ENCODE measurements around the gene MCRIP2.
"Not testable (repeated sequence)": the region's sequence is repeated elsewhere in the genome, so short reads cannot be mapped to it uniquely, and the experiment has no call there.

The MCRIP2 gene, protein sequence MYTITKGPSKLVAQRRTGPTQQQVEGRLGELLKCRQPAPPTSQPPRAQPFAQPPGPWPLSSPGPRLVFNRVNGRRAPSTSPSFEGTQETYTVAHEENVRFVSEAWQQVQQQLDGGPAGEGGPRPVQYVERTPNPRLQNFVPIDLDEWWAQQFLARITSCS

DNA sequence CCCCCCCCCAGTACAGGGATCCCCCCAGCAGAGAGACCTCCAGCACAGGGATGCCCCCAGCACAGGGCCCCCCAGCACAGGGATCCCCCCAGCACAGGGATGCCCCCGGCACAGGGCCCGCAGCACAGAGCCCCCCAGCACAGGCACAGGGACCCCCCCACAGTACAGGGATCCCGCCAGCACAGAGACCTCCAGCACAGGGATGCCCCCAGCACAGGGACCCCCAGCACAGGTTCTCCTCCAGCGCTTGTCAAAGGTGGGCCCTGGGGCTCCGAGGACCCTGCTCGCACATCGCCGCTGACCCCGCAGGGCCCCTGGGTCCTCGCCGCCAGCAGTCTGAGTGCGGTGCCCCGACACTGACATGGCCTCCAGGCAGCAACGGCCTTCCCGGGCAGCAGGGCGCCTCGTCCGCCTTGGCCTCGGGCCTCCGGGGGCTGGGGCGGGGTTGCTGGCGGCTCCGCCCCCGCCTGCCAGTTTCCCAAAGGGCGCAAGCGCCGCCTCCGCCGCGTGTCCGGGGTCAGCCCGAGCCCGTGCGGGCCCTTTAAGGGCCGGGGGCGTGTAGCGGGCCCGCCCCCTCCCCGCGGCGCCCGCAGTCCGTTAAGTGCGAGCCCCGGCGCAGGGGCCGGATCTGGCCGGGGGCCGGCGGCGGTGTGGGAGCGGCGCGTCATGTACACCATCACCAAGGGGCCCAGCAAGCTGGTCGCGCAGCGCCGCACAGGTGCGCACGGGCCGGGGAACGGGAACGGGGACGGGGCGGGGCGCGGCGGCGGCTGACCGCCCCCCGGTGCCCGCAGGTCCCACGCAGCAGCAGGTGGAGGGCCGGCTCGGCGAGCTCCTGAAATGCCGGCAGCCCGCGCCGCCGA lies at the start of gene MCRIP2:
Gene MCRIP2 (plus strand): TSS at position 503 of the 863 bp plus-strand sequence. CDS start 164 bp downstream, at position 667.
- peak; percentile 88 for DNase-seq (ENCODE audit: low spot score)

DNA sequence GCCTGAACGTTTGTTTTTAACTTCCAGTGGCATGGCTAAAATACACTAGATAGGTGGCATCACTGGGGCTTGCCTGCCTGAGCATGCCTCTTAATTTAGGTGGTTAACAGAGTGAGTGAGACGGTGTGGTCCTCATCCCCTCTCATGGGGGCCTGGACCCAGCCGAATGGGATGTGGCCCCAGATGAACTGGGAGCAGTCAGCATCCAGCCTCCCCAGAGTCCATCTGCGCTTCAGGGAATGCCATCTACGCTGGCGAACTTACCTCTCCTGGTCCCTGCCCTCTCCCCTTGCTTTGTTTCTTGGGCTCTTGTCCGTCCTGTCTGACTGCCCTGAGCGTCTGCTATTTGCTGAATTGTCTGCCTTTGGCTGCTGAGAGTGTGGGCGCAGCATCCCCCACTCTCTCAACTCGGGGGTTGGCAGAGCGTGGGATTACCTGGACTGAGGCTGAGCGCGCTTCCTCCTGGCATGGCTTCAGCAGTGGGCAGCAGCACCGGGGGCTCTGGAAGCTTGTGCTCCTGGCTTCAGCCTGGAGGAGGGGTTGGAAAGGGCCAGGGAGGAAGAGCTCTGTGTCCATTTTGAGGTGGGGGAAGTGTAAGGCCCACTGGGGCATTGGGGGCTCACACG lies 49.6 kb upstream of the MCRIP2 start:
- no peak for DNase-seq (ENCODE audit: low spot score)

DNA sequence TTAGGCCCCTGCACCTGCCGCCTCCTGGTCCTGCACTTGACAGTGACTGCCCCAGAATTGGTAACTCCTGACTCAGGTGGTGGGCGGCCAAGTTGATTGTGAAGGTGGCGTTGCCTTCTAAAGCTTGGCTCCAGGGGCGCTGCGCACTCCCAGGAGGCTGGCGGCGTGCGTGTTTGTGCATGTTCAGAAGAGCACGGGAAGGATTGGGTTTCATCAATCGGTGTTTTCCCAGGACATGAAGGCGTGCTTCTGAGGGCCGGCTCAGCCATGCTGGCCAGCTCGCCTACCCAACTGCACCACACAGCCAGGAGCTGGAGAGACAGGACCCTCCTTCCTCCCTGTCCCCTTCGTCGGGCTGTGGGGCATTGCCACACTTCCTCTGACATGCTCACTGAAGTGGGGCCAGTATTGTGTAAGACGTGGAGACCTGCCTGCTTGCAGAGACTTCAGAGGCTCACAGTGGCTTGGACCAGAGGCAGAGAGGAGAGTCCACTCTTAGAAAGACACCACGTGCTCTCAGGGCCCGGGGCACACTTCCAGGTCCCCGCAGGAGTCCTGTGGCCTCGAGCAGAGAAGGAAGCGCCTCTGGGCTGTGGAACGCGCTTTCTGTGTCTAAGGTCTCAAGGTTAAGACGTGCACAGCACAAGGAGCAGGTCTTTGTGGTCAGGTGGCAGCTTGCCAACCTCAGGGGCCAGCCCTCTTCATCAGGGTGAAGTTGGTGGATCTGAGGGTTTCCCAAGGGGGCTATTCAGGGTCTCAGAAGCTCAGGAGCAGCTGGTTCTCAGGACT lies 48.9 kb upstream of the MCRIP2 start:
- no peak for DNase-seq (ENCODE audit: low spot score)

DNA sequence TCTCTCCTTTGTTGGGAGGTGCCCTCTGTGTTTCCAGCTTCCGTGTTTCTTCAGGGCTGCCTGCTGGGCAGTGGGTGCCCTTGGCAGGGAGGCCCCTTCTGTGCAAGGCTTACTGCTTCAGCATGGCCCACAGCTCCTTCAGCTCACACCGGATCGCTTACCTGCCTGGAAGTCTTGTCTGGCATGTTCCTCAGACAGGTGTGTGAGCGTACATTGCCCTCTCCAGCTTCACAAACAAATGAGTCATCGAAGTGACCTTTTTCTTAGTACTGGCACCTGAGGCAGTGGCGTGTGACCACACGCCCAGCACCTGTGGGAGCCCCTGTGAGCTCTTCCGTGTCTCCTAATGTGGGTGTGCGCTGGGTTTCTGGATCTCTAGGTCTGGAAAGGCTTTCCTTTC lies 48.2 kb upstream of the MCRIP2 start:
- DNase-seq (ENCODE audit: low spot score), result no peak

DNA sequence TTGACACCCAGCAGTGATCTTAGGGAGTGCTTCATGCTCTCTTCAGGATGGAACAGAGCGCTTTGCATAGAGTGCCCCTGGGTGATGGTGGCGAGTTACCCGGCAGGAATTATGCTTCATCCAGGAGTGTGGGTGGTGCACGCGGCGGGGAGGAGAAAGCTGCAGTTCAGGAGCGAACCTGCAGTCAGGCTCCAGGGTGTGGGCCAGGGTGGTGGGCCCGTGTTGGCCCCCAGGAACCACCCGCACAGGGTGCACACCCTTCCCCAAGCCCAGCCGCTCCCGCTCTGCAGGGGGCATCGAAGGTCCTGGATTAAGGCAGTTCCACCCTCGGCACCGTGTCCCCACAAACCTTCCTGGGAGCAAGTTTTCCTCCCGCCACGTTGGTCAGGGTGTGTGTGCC lies 47.8 kb upstream of the MCRIP2 start:
- DNase-seq (ENCODE audit: low spot score), result no peak

DNA sequence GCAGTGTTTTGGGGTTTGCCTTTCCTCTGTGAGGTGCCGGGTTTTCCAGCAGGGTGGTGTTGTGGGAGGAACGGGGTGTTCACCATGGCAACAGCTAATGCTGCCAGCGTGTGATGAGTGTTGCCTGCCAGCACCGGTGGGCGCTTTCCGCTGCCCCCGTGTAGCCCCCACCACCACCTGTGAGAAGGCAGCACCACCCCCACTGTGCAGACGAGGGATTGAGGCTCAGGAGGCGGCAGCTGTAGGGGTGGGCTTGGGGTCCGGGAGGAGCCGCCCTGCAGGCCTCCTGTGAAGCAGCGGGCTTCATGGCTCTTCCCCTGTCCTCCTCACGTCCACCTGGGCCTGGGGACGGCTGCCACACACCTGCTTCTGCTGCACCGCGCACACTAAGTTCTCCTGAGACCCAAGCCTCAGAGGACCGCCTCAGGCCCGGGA lies 46.5 kb upstream of the MCRIP2 start:
- no peak for DNase-seq (ENCODE audit: low spot score)

DNA sequence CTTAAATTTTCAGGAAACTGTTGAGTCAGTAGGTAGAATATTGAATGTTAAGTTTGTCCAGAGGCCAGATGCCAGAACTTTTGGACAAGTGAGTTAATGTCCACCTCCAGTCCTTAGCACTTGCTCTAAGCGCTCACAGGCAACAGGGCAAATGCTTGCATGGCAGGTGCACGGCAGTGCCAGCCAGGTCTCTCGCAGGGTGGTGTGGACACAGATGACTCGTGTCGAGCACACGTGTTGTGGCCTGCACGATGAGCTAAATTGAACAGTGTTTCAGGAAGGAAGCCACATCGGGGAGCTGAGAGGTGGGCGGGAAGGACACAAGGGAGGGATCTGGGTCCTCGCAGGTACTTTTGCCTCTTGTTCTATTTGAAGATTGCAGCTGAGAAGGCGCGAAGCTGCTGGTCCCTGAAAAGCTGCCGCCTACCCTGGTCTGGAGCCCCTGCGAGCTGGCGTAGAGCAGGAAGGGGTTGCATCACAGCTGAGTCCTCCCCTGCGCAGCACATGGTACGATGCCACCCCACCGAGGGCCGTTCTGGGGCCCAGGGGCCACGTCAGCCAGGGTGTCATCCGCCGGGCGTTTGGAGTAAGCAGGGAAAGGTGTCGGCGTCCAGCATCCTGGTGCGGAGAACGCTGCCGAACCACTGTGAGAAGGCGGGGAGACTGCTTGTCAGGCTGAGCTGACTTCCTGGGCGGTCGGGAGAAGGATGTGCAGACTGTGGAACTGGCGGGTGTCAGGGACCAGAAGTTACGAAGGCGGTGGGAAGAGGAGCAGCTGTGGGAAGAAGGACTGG lies 45.5 kb upstream of the MCRIP2 start:
- no peak for DNase-seq (ENCODE audit: low spot score)

DNA sequence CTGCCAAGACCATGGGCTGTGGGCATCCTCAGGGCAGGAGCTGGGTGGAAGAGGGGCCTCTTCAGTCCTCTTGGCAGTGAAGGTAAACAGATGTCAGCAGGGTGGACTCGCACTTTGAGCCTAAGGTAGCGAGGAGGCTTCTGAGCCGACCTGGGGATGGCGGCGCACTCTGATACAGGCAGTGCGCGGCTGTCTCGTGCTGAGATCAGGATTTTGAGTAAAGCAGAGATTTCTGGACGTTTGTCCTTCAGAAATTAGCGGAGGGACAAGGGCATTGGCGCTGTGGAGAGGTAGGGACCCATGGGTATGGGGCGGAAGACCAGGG lies 44.9 kb upstream of the MCRIP2 start:
- DNase-seq (ENCODE audit: low spot score), result no peak

DNA sequence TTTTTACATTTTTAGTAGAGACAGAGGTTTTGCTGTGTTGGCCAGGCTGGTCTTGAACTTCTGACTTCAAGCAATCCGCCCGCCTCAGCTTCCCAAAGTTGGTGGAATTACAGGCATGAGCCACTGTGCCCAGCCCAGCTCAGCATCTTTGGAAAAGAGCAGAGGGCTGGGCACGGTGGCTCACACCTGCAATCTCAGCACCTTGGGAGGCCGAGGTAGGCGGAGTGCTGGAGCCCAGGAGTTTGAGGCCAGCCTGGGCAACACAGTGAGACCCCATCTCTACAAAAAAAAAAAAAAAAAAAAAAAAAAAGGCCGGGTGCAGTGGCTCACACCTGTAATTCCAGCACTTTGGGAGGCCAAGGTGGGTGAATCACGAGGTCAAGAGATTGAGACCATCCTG lies 44.0 kb upstream of the MCRIP2 start:
- DNase-seq (ENCODE audit: low spot score), result not testable (repeated sequence)

DNA sequence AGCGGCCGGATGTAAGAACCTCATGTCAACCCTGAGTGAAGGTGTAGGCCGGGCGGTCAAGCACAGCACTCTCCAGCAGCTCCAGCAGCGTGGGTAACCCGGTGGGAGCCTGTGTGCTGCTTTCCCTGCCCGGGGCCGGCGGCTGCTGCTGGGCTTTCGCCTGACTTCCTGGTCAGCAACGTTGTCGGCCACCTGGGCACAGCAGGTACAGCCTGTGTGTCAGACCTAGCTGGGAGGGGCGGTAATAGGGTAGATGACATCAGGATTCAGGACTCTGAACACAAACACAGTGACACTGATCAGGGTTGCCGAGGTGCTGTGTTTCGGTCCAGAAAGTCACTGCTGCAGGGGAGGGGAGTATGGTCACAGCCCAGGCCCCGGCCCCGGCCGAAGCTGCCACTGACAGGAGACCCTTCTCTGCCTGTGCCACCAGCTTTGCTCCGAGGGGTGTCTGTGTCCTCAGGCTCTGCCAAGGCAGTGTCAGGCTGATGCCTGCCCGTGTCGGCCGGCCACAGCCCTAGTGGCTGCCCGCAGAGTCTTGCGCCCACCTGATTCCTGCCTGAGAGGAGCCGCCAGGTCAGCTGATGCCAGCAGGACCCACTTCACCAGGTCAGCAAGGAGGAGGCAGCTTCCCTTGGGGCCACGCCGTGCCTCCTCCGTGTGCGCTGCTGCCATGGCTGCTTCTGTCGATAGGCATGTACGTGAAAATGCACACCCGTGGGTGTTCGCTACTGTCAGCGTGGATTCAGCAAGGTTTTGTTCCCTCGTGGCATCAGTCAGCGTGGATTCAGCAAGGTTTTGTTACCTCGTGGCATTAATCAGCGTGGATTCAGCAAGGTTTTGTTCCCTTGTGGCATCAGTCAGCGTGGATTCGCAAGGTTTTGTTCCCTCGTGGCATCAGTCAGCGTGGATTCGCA lies 42.5 kb upstream of the MCRIP2 start:
- no peak for DNase-seq (ENCODE audit: low spot score)

DNA sequence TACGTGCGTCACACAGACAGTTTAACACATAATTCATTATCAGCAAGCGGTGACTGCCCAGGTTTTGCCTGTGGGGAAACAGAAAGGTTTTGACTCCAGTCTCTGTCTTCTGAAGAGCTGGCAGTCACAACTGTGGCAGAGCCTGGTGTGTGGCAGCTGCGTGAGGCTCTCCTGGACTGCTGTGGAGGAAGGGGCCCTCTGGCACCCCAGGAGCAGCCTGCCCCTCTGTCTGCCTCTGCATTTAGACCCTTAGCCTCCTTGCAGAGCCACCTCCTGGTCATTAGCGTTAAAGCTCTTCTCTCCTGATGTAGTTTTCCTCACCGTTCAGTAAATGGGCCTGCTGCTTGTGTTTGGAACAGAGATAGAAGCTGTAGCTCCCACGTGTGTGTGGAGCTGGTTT lies 40.8 kb upstream of the MCRIP2 start:
- DNase-seq (ENCODE audit: low spot score), result peak; percentile 52

DNA sequence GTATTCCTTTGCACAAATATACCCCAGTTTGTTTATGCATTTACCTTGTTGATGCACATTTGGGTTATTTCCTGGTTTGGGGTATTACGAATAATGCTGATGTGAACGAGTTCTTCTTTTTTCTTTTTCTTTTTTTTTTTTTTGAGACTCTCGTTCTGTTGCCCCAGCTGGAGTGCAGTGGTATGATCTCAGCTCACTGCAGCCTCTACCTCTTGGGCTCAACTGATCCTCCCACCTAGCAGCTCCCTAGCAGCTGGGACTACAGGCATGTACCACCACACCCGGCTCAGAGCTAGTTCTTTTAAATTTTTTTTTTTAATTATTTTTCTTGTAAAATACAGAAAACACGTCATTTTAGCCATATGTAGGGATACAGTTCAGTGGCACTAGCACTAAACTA lies 37.7 kb upstream of the MCRIP2 start:
- no peak for DNase-seq (ENCODE audit: low spot score)

DNA sequence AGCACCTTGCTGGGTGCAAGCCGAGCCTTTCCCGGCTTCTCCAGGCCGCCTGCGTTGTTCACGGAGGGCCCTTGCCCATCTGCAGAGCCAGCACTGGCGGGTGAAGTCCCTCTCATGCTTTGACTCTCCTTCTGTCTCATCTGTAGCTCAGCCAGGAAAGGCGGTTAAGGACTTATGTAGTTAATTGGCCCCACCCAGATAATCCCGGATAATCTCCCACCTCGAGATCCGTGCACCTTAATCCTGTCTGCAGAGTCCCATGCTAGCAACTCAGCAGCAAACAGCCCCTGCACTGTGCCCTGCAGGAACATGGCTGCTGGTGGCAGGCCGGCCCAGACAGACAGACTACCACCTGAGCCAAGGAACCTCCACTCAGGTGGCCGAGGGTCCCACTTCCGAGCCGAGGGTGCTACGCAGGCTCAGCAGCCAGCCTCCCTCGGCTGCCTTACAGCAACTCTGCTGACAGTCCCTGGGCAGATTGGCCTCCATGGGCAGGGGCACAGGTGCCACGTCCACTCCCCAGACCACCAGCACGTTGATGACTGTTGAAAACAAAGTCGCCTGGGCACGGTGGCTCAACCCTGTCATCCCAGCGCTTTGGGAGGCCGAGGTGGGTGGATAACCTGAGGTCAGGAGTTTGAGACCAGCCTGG lies 34.8 kb upstream of the MCRIP2 start:
- DNase-seq (ENCODE audit: low spot score), result no peak

DNA sequence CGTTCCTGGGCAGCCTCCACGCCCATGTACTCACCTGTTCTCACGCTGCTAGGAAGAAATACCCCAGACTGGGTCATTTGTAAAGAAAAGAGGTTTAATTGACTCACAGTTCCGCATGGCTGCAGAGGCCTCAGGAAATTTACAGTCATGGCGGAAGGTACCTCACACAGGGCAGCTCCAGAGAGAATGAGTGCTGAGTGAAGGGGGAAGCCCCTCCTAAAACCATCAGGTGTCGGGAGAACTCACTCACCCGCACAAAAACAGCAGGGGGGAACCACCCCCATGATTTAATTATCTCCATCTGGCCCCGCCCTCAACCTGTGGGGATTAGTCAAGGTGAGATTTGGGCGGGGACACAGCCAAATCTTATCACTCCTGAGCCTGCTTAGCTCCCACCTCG lies 33.6 kb upstream of the MCRIP2 start:
- no peak for DNase-seq (ENCODE audit: low spot score)

DNA sequence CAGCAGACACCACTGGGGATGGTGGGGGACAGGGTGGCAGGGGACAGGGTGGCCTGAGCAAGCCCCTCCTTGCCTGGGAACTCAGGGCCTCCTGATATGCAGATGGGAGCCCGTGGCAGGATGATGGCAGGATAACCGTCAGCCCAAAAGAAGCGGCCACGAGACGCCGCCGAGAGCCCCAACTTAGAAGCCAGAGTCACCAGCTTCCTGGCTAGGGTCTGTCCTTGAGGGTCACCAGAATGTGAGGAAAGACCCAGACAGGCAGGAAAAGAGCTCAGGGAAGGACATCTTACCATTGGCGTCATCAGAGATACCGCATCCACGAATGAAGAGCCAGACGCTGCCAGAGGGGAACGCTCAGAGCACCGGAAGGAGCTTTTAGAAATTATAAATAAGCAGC lies 32.3 kb upstream of the MCRIP2 start:
- no peak for DNase-seq (ENCODE audit: low spot score)

DNA sequence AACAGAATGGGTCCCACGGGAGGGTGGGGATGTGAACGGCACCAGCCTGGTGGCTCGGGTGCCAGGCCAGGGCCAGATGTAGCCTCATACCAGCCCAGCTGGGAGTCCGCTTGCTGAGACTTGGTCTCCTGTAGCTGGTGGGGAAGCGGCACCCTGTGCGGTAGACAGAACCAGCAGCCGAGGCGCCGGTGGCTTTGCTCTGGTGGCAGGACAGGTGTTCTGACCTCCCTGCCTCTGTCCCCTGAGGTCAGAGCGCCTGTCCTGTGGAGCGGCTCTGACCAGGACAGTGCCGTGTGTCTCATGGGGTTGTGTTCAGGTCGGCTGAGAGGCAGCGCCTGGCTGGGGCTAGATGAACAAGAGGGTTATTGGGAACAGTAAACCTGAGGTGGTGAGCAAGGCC lies 31.6 kb upstream of the MCRIP2 start:
- no peak for DNase-seq (ENCODE audit: low spot score)

DNA sequence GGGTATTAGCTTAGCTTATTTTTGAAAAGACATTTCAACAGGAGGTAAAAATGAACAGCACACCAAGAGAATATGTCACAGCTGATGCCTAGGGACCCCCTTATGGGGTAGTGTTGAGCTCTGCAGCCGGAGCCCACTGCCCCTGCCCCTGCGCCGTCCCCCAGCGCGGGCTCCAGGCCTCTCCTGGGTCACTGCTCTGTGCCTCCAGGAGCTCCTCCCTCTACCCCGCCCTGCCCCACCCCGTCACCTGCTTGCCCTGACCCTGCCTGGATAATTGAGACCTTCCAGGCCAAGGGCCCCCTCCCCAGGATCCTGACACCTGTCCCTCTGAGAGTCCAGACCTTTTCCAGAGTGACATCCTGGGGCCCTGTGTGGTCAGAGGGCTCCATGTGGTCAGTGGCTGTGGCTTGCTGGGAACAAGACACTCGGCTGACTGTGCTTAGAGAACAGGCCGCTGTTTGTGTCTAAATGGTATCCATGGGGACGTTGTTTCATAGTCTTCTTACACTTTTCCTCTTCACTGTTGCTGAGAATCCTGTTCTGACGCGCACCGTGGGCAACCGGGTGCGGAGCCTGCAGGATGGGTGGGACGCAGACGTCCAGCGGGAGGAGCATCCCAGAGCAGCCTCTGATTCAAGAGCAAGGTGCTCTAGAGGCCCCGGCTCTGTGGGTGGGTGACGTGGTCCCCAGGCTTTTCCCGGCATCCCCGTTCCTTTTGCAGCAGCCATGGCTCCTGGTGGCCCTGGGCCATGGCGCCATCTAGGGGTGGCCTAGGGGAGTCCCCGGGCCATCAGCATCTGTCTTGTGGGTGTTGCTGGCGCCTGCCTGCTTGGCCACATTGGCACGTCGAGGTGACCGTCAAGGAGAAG lies 30.9 kb upstream of the MCRIP2 start:
- DNase-seq (ENCODE audit: low spot score), result peak; percentile 71

DNA sequence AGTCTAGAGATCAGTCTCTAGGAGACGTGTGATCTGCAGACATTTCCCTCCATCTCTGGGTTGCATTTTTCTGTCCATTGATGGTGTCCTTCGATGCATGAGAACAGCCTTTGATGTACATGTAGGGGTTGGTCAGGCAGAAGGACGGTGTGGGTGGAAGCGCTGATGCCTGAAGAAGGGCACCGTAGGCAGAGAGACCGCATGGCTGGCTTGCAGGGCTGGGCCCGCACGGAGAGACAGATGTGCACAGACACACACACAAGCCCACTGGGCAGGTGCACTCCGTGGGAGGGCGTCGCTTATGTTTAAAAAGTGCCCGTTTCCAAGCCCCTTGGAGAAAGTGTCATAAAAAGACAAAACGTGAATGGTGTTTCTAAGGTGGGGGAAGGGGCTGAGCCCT lies 26.5 kb upstream of the MCRIP2 start:
- DNase-seq (ENCODE audit: low spot score), result no peak

Measured in ecto neural progenitor cell (in vitro differentiated cells).